ENCODE measurements around the gene RBP3. TPM values are rescaled to one million over a fixed set of nuclear protein-coding genes. Genes with fewer than 3 reads are reported as not detected.

Gene RBP3
- total RNA-seq, 1 experiment from 2014 or later = not detected

DNA sequence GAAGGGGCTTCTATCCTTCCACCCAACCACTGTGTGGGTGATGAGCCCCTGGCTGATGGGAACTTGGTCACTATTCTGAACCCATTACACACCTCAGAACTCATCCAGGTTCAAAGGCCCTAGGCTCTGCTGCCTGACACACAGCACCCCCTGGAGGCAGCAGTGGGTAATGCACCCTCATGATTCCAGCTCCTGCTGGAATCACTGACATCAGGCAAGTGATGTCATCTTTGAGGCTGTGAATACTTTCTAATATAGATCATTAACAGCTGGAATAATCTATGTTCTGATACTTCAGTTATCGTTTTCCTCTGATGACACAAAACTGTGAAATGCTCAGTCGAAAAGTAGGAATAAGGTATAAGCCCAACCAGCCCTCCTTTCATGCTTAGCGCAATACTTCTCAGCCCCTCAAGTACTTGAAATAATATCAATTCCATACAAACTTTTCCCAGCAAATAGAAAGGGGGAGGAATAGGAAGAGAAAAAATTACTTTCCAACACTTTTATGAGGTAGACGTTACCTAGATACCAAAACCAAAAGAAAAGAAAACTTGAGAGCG is 7.5 kb upstream of the RBP3 start:
- Histone ChIP-seq H3K4me3 (ENCODE audit: low read depth, low read length) (no peak overlapping the region), H3K36me3 (ENCODE audit: control insufficient read depth, insufficient read depth, low read length) (no peaks in the 10 kb centered on the region), H3K9me3 (no peaks in the 10 kb centered on the region), H3K4me1 (no peaks in the 10 kb centered on the region), H3K27me3 (replicated peaks; ENCODE audit: control insufficient read depth, insufficient read depth, low read length) (no peaks in the 10 kb centered on the region)
- Mint-ChIP-seq H3K4me3 (ENCODE audit: unreplicated experiment) (no peak overlapping the region), H3K27me3 (ENCODE audit: insufficient read depth, unreplicated experiment) (peaks cover 16% of the 10 kb centered on the region), H3K27ac (ENCODE audit: unreplicated experiment) (no peak overlapping the region), H3K4me1 (ENCODE audit: low read depth, unreplicated experiment) (no peaks in the 10 kb centered on the region), H3K9me3 (ENCODE audit: unreplicated experiment) (no peaks in the 10 kb centered on the region), H3K36me3 (ENCODE audit: insufficient read depth, unreplicated experiment) (no peaks in the 10 kb centered on the region)
- intact Hi-C loops (cut with micrococcal nuclease; ENCODE audit: unreplicated experiment) = no loop called here
- BruUV-seq (replicated peaks) = no TSS peak
- TF ChIP-seq, protein P1, sequence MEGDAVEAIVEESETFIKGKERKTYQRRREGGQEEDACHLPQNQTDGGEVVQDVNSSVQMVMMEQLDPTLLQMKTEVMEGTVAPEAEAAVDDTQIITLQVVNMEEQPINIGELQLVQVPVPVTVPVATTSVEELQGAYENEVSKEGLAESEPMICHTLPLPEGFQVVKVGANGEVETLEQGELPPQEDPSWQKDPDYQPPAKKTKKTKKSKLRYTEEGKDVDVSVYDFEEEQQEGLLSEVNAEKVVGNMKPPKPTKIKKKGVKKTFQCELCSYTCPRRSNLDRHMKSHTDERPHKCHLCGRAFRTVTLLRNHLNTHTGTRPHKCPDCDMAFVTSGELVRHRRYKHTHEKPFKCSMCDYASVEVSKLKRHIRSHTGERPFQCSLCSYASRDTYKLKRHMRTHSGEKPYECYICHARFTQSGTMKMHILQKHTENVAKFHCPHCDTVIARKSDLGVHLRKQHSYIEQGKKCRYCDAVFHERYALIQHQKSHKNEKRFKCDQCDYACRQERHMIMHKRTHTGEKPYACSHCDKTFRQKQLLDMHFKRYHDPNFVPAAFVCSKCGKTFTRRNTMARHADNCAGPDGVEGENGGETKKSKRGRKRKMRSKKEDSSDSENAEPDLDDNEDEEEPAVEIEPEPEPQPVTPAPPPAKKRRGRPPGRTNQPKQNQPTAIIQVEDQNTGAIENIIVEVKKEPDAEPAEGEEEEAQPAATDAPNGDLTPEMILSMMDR (IDR thresholded peaks at IDR 0.05; ENCODE audit: insufficient read depth in 1 of 2, low read depth in 1 of 2, low read length in 1 of 2, severe bottlenecking in 1 of 2, unreplicated experiment in 1 of 2) = peak; percentile 97 to 98
- ChIA-PET CTCF (interaction anchor here (0.6 to 1.6 kb wide), 9 partner anchors 9 to 316 kb away, joined by 3 to 10 read pairs (median 4); partner anchors contain the start of gene ZNF488), POLR2A (no interaction called here)
- DNase-seq = peak; percentile 68 to 85

DNA sequence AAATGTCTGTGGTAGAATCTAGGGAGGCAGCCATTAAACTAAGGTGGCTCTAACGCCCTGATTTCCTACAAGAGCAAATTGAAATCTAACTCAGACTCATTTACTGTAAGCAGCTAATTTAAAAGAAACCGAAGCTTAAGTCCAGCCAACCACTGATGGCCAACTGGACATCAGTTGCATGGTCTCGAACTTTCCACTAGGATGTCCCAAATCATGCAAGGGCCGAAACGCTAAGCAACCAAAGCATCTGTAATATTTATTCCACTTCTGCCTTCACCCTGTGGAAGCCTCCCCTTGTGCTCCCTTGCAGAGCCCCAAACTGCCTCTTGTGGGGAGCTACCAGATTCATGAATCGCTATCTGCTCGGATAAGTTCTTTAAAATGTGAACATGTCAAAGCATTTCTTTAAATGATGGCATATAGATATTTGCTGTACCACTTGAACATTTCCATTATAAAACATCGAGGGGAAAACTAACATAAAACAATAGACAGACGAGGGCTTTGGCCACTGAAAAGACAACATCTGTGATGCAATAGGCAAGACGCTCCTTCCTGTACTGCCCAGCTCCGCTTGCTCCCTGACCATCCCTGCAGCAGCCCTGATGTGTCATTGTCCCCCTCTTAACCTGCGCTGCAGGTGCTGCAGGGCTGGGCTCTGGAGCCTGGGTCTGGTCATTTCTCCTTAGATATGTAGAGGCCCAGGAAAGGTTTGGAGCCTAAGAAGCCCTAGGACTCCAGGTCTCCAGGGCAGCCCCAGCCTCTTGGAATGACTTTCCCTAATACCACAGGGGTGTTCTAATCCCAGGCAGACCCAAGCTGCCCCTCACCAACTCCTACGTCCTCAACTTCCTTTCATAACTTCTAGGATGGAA is 2.9 kb upstream of the RBP3 start:
- no peaks in the 10 kb centered on the region for H3K27me3 ChIP-seq (replicated peaks; ENCODE audit: control insufficient read depth, insufficient read depth, low read length)
- H3K36me3 ChIP-seq (ENCODE audit: control insufficient read depth, insufficient read depth, low read length) = no peaks in the 10 kb centered on the region
- Mint-ChIP-seq H3K4me3 (ENCODE audit: unreplicated experiment) (no peak overlapping the region), H3K27me3 (ENCODE audit: insufficient read depth, unreplicated experiment) (peaks cover 7% of the 10 kb centered on the region), H3K36me3 (ENCODE audit: insufficient read depth, unreplicated experiment) (no peaks in the 10 kb centered on the region), H3K4me1 (ENCODE audit: low read depth, unreplicated experiment) (no peaks in the 10 kb centered on the region), H3K9me3 (ENCODE audit: unreplicated experiment) (no peaks in the 10 kb centered on the region), H3K27ac (ENCODE audit: unreplicated experiment) (no peak overlapping the region)
- ChIA-PET CTCF (no interaction called here), POLR2A (no interaction called here)
- no peak overlapping the region for H3K4me3 ChIP-seq (ENCODE audit: low read depth, low read length)
- no peaks in the 10 kb centered on the region for H3K9me3 ChIP-seq
- no peaks in the 10 kb centered on the region; the same call in 1 of the 2 replicates for H3K4me1 ChIP-seq
- peak in 1 of 2 experiments; percentile 15 for DNase-seq
- intact Hi-C loops (cut with micrococcal nuclease; ENCODE audit: unreplicated experiment) = no loop called here
- TF ChIP-seq, protein P1 (IDR thresholded peaks at IDR 0.05; ENCODE audit: insufficient read depth in 1 of 2, low read depth in 1 of 2, low read length in 1 of 2, severe bottlenecking in 1 of 2, unreplicated experiment in 1 of 2) = no peak
- BruUV-seq (replicated peaks) = no TSS peak

DNA sequence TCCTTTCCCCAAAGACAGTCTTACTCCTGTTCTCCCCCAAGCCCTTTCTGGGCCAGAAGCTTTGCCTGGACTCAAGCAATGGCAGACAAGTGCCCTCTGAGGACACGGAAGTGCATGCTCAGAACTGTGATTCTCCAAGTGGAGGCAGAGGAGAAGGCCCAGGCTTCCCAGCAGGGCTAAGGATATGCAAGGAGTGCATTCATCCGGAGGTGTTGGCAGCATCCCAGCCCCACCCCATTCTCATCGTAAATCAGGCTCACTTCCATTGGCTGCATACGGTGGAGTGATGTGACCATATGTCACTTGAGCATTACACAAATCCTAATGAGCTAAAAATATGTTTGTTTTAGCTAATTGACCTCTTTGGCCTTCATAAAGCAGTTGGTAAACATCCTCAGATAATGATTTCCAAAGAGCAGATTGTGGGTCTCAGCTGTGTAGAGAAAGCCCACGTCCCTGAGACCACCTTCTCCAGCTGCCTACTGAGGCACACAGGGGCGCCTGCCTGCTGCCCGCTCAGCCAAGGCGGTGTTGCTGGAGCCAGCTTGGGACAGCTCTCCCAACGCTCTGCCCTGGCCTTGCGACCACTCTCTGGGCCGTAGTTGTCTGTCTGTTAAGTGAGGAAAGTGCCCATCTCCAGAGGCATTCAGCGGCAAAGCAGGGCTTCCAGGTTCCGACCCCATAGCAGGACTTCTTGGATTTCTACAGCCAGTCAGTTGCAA is 1.4 kb upstream of the RBP3 start:
- ChIA-PET POLR2A (no interaction called here), CTCF (no interaction called here)
- Mint-ChIP-seq H3K36me3 (ENCODE audit: insufficient read depth, unreplicated experiment) (no peaks in the 10 kb centered on the region), H3K4me1 (ENCODE audit: low read depth, unreplicated experiment) (no peaks in the 10 kb centered on the region), H3K27ac (ENCODE audit: unreplicated experiment) (no peak overlapping the region), H3K9me3 (ENCODE audit: unreplicated experiment) (no peaks in the 10 kb centered on the region), H3K4me3 (ENCODE audit: unreplicated experiment) (no peak overlapping the region), H3K27me3 (ENCODE audit: insufficient read depth, unreplicated experiment) (no peaks in the 10 kb centered on the region)
- H3K4me1 ChIP-seq = no peaks in the 10 kb centered on the region; the same call in 1 of the 2 replicates
- BruUV-seq (replicated peaks) = no TSS peak
- no peak overlapping the region for H3K4me3 ChIP-seq (ENCODE audit: low read depth, low read length)
- intact Hi-C loops (cut with micrococcal nuclease; ENCODE audit: unreplicated experiment) = no loop called here
- TF ChIP-seq, protein P1 (IDR thresholded peaks at IDR 0.05; ENCODE audit: insufficient read depth in 1 of 2, low read depth in 1 of 2, low read length in 1 of 2, severe bottlenecking in 1 of 2, unreplicated experiment in 1 of 2) = no peak
- H3K36me3 ChIP-seq (ENCODE audit: control insufficient read depth, insufficient read depth, low read length) = no peaks in the 10 kb centered on the region
- no peaks in the 10 kb centered on the region for H3K9me3 ChIP-seq
- DNase-seq = peak in 1 of 2 experiments; percentile 33
- H3K27me3 ChIP-seq (replicated peaks; ENCODE audit: control insufficient read depth, insufficient read depth, low read length) = no peaks in the 10 kb centered on the region

Measured in Caco-2 (cell line).